ENCODE data around the gene EDEM2.
"Not testable (repeated sequence)": the region's sequence is repeated elsewhere in the genome, so short reads cannot be mapped to it uniquely, and the experiment has no call there.

Gene EDEM2

GRCh38 chr20:35077872-35078271 lies 69.3 kb downstream of the EDEM2 start:
- FAIRE-seq (no peak), DNase-seq (ENCODE audit: insufficient read length, low spot score) (no peak)
- no peak for TF ChIP-seq CTCF (IDR thresholded peaks at IDR 0.05; ENCODE audit: insufficient read depth, missing control alignments)

DNA sequence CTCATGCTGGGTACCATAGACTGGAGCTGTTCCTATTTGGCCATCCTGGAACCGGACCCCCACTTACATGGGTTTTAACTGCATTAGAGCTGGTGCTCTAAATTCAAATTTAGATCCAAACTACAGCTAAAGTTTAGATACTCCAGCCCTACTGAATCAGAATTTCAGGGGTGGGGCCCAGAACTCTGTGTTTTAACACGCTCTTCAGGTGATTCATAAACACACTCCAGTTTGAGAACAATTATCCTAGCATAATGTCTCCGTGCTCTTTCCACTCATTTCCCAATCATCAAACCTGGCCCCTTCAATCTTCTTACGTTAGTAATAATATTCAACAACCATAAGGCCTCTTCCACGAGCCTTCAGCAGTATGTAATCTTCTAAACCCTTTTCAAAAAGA lies 69.8 kb downstream of the EDEM2 start:
- no peak for DNase-seq (ENCODE audit: insufficient read length, low spot score)
- TF ChIP-seq CTCF (IDR thresholded peaks at IDR 0.05; ENCODE audit: insufficient read depth, missing control alignments): no peak
- no peak for FAIRE-seq

DNA sequence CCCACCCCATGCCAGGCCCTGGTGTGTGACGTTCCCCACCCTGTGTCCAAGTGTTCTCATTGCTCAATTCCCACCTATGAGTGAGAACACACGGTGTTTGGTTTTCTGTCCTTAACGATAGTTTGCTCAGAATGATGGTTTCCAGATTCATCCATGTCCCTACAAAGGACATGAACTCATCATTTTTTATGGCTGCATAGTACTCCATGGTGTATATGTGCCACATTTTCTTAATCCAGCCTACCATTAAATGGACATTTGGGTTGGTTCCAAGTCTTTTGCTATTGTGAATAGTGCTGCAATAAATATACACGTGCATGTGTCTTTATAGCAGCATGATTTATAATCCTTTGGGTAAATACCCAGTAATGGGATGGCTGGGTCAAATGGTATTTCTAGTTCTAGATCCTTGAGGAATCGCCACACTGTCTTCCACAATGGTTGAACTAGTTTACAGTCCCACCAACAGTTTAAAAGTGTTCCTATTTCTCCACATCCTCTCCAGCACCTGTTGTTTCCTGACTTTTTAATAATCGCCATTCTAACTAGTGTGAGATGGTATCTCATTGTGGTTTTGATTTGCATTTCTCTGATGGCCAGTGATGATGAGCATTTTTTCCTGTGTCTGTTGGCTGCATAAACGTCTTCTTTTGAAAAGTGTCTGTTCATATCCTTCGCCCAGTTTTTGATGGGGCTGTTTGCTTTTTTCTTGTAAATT lies 75.5 kb downstream of the EDEM2 start:
- FAIRE-seq; DNase-seq (ENCODE audit: insufficient read length, low spot score): not testable (repeated sequence)

- DNase-seq (ENCODE audit: insufficient read length, low spot score): no peak
- TF ChIP-seq CTCF (IDR thresholded peaks at IDR 0.05; ENCODE audit: insufficient read depth, missing control alignments): no peak
- FAIRE-seq: no peak
Measured at GRCh38 chr20:35066194-35066593, 80.9 kb downstream of the EDEM2 start.
